HUES64 (cell line): ENCODE measurements around the gene SERPINE2.

Source experiments
- H3K27ac ChIP-seq: 2 replicates; pipeline ENCODE4 v1.7.0; 2013; ENCODE audit warnings: low read depth, low read length, inconsistent platforms
- H3K27me3 ChIP-seq: 2 replicates; pipeline ENCODE4 v1.6.1; 2013; ENCODE audit warnings: mild to moderate bottlenecking, low read length; ENCODE audit not compliant: insufficient read depth
- H3K36me3 ChIP-seq: 2 replicates; pipeline ENCODE4 v1.6.1; 2013; ENCODE audit warnings: mild to moderate bottlenecking, low read length; ENCODE audit not compliant: insufficient read depth
- H3K4me1 ChIP-seq: 2 replicates; pipeline ENCODE4 v1.6.1; 2013; ENCODE audit warnings: mild to moderate bottlenecking, low read length, moderate library complexity; ENCODE audit not compliant: insufficient read depth
- H3K4me3 ChIP-seq: 2 replicates; pipeline ENCODE4 v1.5.1; 2013; ENCODE audit warnings: mild to moderate bottlenecking, low read length, moderate library complexity
- H3K9ac ChIP-seq: 2 replicates; pipeline ENCODE4 v1.6.1; 2013; ENCODE audit warnings: mild to moderate bottlenecking, low read depth, low read length
- H3K9me3 ChIP-seq: 2 replicates; pipeline ENCODE4 v1.6.1; 2013; ENCODE audit warnings: low read depth, low read length; ENCODE audit not compliant: insufficient read depth
- WGBS: fragments of 150-250, 120-280 bp; methylation state at CpG from one replicate; pipeline ENCODE4 v1.1.7; 2013; ENCODE audit warnings: missing lambda C conversion rate; 5-methylcytosine and 5-hydroxymethylcytosine counted together

The SERPINE2 gene

DNA sequence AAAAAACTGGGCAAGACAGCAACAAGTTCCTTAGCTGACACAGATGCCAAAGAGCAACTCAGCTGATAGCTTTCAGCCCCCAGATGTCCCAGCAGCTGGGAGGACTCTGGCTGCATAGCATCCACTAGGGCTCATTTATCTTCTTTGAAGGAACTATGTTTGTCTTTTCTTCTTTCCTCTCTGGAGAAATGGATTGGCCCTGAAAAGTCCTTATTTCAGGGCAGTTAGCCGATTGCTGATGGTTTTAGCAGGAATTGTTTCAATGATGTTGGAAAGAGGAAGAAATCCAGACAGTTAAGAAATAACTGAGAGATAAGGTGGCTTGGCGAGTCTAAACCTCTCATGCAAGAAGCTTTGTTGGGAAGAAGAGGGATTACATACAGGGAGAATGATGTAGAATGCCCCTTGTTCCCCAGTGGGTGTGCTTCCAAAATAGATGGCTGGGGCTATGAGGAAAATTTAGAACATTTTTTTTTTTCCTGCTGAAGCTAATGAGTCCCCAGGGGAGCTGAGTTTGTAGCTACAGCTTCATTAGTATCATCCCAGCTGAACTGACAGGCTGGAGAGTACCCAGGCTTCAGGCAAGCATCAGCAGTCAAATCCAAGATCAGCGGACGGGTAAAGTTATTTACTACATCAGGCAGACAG, 33.6 kb upstream of the SERPINE2 start:
- H3K36me3 ChIP-seq: no peaks in the 10 kb centered on the region
- no peak overlapping the region for H3K9ac ChIP-seq
- 91% methylated on average over 4 of the region's 4 CpGs for WGBS
- no peaks in the 10 kb centered on the region for H3K27me3 ChIP-seq
- H3K4me3 ChIP-seq: no peak overlapping the region
- H3K9me3 ChIP-seq: no peaks in the 10 kb centered on the region
- H3K27ac ChIP-seq: no peak overlapping the region
- no peaks in the 10 kb centered on the region for H3K4me1 ChIP-seq

- Histone ChIP-seq H3K9me3 (no peaks in the 10 kb centered on the region), H3K27me3 (no peaks in the 10 kb centered on the region), H3K36me3 (no peaks in the 10 kb centered on the region), H3K27ac (no peak overlapping the region), H3K4me3 (no peak overlapping the region), H3K4me1 (no peaks in the 10 kb centered on the region), H3K9ac (no peak overlapping the region)
- WGBS: 96% methylated on average over 6 of the region's 6 CpGs
These were observed 30.1 kb upstream of the SERPINE2 start for GRCh38 chr2:224069172-224069571.

GRCh38 chr2:224063298-224063648, 24.2 kb upstream of the SERPINE2 start:
- no peak overlapping the region for H3K27ac ChIP-seq
- H3K9me3 ChIP-seq: no peaks in the 10 kb centered on the region
- H3K4me1 ChIP-seq: no peaks in the 10 kb centered on the region
- 95% methylated on average over 4 of the region's 4 CpGs for WGBS
- no peak overlapping the region for H3K4me3 ChIP-seq
- H3K36me3 ChIP-seq: no peaks in the 10 kb centered on the region
- no peak overlapping the region for H3K9ac ChIP-seq
- no peaks in the 10 kb centered on the region for H3K27me3 ChIP-seq

- WGBS: 85% methylated on average over 4 of the region's 5 CpGs
- Histone ChIP-seq H3K27ac (no peak overlapping the region), H3K9me3 (no peaks in the 10 kb centered on the region)
These were observed 23.6 kb upstream of the SERPINE2 start for GRCh38 chr2:224062481-224063297.

DNA sequence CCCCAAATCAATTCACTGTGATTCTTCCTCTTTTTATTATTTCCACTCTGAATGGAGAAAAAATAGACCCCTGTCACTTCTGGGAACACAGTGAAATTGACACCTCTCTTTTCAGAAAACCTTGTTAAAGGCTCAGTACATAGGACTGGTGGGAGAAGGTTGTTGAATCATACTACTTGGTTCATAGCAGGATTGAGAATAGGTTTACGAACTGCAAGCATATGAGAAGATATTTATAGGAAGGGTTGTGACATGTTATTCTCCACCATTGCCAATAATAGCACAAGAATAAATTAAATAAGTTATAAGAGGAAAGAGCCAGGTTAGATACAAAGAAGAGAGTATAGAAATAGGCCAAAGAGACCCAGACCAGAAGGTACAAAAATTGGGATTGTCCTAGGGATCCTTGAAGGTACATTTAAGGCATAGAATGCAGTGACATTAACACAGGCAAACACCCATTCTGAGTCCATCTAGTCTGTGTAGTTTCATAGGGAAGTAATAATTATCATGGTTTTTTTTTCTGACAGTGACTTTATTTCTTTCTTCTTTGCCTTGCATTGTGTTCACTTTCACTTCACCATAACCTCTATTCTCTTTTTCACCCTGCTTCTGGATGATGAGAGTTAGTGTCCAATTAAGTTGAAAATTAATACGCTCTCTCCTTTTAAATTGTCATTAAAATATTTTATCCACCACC, 21.8 kb upstream of the SERPINE2 start:
- Histone ChIP-seq H3K4me1 (no peaks in the 10 kb centered on the region), H3K36me3 (no peaks in the 10 kb centered on the region), H3K9me3 (no peaks in the 10 kb centered on the region), H3K27me3 (no peaks in the 10 kb centered on the region), H3K9ac (no peak overlapping the region), H3K4me3 (no peak overlapping the region), H3K27ac (no peak overlapping the region)
- WGBS: 91% methylated on average over 1 of the region's 2 CpGs

More at GRCh38 chr2:224062481-224063297, 23.6 kb upstream of the SERPINE2 start:
- Histone ChIP-seq H3K4me3 (no peak overlapping the region), H3K36me3 (no peaks in the 10 kb centered on the region), H3K4me1 (no peaks in the 10 kb centered on the region), H3K9ac (no peak overlapping the region), H3K27me3 (no peaks in the 10 kb centered on the region)

DNA sequence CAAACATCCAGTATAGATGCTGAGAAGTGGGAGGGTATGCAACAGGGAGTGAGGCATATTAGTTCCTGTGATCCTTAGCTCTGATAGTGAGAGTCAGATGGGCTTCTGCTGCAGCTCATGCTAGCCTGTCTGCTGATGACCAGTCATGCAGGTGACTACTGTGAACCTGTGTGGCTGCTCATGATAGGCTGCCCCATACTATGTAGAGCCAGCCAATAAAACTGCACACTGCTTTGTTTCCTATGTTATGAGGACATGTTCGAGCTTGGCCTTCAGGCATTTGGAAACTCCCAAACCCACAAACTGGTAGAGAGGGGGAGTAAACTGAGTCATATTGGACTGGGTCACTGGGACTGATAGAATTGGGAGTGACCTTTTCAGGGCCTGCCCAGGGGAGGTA, 20.1 kb upstream of the SERPINE2 start:
- 100% methylated on average over 1 of the region's 1 CpG for WGBS
- no peaks in the 10 kb centered on the region for H3K36me3 ChIP-seq
- no peak overlapping the region for H3K4me3 ChIP-seq
- no peaks in the 10 kb centered on the region for H3K4me1 ChIP-seq
- H3K27ac ChIP-seq: no peak overlapping the region
- no peak overlapping the region for H3K9ac ChIP-seq
- H3K27me3 ChIP-seq: no peaks in the 10 kb centered on the region
- H3K9me3 ChIP-seq: no peaks in the 10 kb centered on the region

DNA sequence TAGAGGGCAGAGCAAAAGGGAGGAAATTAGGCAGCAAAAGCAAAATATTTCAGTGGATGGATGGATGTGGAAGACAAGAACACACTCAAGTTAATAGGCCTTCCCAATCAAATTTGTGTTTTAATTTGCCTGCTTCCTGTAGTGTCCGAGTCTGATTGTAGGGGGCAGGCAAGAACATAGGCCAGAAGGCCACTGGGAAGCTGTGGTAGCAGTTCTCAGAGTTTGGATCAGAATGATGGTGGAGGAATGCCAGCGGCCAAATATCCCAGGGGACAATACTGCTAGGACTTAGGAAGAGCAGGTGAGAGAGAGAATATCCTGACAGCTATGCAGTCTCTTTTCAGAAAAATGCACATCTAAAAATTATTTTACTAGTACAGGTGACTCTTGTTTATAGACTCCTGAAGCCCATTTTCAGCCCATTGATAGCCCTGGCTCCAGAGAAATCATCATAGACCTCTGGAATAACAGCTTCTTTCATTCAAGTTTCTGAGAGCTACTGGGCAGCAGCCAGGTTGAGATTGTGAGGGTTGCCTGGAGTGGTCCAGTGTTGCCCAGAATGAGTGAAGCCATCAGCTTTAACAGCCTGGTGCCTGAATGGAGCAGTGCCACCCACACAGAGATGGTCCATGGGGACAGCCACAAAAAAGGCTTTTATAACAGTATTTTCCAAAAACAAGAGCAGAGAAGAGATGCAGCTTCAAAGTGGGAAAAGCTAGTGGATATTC, 19.1 kb upstream of the SERPINE2 start:
- Histone ChIP-seq H3K9ac (no peak overlapping the region), H3K9me3 (no peaks in the 10 kb centered on the region), H3K36me3 (no peaks in the 10 kb centered on the region), H3K27ac (no peak overlapping the region), H3K4me3 (no peak overlapping the region), H3K27me3 (no peaks in the 10 kb centered on the region), H3K4me1 (no peaks in the 10 kb centered on the region)
- WGBS: 93% methylated on average over 2 of the region's 2 CpGs

DNA sequence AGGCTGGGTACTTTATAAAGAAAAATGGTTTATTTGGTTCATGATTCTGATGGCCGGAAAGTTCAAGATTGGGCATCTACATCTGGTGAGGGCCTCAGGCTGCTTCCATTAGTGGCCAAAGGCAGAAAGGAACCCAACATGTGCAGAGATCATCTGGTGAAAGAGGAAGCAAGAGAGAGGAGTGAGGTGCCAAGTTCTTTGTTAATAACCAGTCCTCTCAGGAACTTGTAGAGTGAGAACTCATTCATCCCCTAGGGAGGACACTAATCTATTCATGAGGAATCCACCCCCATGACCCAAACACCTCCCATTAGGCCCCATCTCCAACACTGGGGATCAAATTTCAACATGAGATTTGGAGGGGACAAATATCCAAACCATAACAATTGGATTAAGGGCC, 17.8 kb upstream of the SERPINE2 start:
- no peaks in the 10 kb centered on the region for H3K9me3 ChIP-seq
- H3K9ac ChIP-seq: no peak overlapping the region
- H3K4me1 ChIP-seq: no peaks in the 10 kb centered on the region
- no peak overlapping the region for H3K4me3 ChIP-seq
- H3K27me3 ChIP-seq: no peaks in the 10 kb centered on the region
- H3K27ac ChIP-seq: no peak overlapping the region
- WGBS: 95% methylated on average over 1 of the region's 1 CpG
- no peaks in the 10 kb centered on the region for H3K36me3 ChIP-seq

- Histone ChIP-seq H3K27ac (no peak overlapping the region), H3K9ac (no peak overlapping the region)
These were observed 16.0 kb upstream of the SERPINE2 start for GRCh38 chr2:224055101-224055500.

DNA sequence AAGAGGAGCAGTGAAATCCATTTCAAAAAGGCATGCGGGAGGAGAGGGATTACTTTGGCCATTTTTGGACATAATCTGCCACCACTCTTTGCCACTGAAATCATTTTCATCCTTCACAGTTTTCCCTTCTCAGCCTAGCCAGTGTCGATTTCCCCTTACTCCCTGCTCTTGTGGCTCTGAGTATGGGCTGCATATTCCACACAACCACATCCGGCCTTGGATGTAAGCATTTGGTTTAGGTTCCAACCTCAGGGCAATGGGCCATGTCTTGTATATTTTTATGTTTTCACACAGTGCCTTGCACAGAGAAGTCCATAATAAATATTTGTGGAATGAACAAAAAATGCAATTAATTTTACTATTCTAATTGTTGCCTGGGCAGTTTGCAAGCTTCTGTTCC, 7.7 kb upstream of the SERPINE2 start:
- 90% methylated on average over 3 of the region's 3 CpGs for WGBS
- peaks cover 4% of the 10 kb centered on the region; the same call in 1 of the 2 replicates for H3K27me3 ChIP-seq
- H3K4me3 ChIP-seq: no peak overlapping the region
- no peaks in the 10 kb centered on the region for H3K4me1 ChIP-seq
- no peaks in the 10 kb centered on the region for H3K9me3 ChIP-seq
- no peaks in the 10 kb centered on the region for H3K36me3 ChIP-seq
- no peak overlapping the region for H3K27ac ChIP-seq
- no peak overlapping the region for H3K9ac ChIP-seq

More at GRCh38 chr2:224055101-224055500, 16.0 kb upstream of the SERPINE2 start:
- H3K27me3 ChIP-seq: no peaks in the 10 kb centered on the region
- H3K4me3 ChIP-seq: no peak overlapping the region
- no peaks in the 10 kb centered on the region for H3K4me1 ChIP-seq
- WGBS: 96% methylated on average over 3 of the region's 3 CpGs
- H3K36me3 ChIP-seq: no peaks in the 10 kb centered on the region
- no peaks in the 10 kb centered on the region for H3K9me3 ChIP-seq
